Measurements from ENCODE around the gene LMAN1L. TPM values are rescaled to one million over a fixed set of nuclear protein-coding genes. Genes with fewer than 3 reads are reported as not detected.

The LMAN1L gene
- total RNA-seq, 1 donor from 2014 or later, result 0.65 TPM

DNA sequence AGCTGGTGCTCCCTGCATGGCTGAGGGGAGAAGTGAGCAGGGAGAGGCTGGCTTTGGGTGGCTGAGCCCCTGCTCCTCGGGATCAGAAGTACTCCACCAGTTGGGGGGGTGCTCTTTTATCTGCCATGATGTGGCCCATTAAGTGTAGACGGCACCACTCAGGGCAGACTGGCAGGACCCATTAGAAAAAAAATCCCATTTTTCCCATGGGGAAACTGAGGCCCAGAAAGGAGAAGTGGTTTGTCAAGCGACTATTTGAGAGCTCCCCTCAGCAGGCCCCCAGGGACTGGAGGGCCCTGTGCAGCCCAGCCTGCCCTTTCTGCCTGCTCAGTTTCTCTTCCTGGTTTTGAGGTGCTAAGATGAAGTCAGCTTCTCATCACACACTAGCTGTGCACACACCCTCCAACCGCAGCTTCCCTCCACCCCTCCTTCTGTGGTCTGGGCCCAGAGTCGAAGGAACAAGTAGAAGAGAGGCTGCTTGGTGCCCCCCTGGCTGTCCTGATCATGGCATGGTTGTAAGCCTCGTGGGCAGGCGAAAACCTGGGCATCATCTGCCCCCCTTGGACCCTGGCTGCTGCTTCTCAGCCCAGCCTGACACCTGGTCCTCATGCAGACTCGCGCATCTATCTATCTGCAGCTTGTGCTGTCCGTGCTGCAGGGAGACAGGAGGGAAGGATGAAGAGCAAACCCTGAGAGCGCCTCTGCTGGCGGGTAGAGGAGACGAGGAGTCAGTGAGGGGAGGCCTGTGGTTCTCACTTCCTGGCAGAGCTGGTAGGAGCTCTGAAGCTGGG lies 25.2 kb upstream of the LMAN1L start:
- H3K9me3 Mint-ChIP-seq, result no peaks in the 10 kb centered on the region
- no peaks in the 10 kb centered on the region for H3K36me3 Mint-ChIP-seq
- TF ChIP-seq CTCF (IDR thresholded peaks at IDR 0.05; ENCODE audit: unreplicated experiment), result no peak
- H3K27me3 Mint-ChIP-seq (ENCODE audit: low read depth), result no peaks in the 10 kb centered on the region
- peaks cover 44% of the 10 kb centered on the region for H3K4me1 Mint-ChIP-seq
- peak in 1 of 2 experiments; percentile 57 for DNase-seq (ENCODE audit: low spot score in 2 of 2, unreplicated experiment in 2 of 2)
- H3K4me3 Mint-ChIP-seq, result no peak overlapping the region
- H3K27ac Mint-ChIP-seq, result peak overlapping the region; percentile 82

DNA sequence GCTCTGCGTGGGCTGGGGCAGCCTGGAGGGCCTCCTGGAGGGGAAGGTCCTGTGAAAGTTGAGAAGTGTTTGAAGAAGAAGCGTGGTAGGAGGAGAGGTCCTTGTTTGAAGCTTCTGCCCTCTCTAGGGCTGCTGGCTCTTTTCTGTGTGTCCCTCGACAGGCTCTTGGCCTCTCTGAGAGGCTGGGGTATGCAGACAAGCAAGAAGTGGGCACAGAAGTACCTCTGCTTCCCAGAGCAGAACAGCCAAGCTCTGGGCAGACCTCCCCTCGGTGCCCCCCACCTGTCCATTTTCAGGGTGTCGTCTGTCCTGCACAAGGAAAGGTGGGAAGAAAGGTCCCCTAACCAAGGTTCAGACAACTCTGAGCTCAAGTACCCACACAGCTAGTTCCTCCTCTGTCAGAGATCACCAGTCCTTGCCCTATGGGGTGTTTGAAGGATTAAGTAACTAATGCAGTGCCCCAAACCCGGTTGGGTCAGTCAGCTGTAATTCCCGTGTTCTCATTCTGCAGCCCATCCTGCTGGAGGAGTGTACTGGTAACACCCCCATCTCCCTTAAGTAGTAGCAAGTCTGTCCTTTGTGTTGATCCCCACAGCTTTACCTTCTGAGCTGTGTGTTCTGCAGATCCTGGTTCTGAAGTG lies 24.5 kb upstream of the LMAN1L start:
- H3K27ac Mint-ChIP-seq, result peak overlapping the region; percentile 82

GRCh38 chr15:74788683-74789151 lies 23.9 kb upstream of the LMAN1L start:
- no peaks in the 10 kb centered on the region for H3K27me3 Mint-ChIP-seq (ENCODE audit: low read depth)
- H3K9me3 Mint-ChIP-seq, result no peaks in the 10 kb centered on the region
- no peak overlapping the region for H3K4me3 Mint-ChIP-seq
- no peak for TF ChIP-seq CTCF (IDR thresholded peaks at IDR 0.05; ENCODE audit: unreplicated experiment)
- H3K4me1 Mint-ChIP-seq, result peaks cover 33% of the 10 kb centered on the region
- no peak for DNase-seq (ENCODE audit: low spot score in 2 of 2, unreplicated experiment in 2 of 2)
- H3K36me3 Mint-ChIP-seq, result no peaks in the 10 kb centered on the region
- no peak overlapping the region for H3K27ac Mint-ChIP-seq

More for the DNA sequence above, 24.5 kb upstream of the LMAN1L start:
- no peak for DNase-seq (ENCODE audit: low spot score in 2 of 2, unreplicated experiment in 2 of 2)
- Mint-ChIP-seq H3K4me1 (peaks cover 39% of the 10 kb centered on the region), H3K27me3 (ENCODE audit: low read depth) (no peaks in the 10 kb centered on the region), H3K4me3 (no peak overlapping the region), H3K9me3 (no peaks in the 10 kb centered on the region), H3K36me3 (no peaks in the 10 kb centered on the region)
- no peak for TF ChIP-seq CTCF (IDR thresholded peaks at IDR 0.05; ENCODE audit: unreplicated experiment)

- Mint-ChIP-seq H3K4me3 (no peak overlapping the region), H3K36me3 (no peaks in the 10 kb centered on the region), H3K9me3 (no peaks in the 10 kb centered on the region), H3K27ac (no peak overlapping the region), H3K27me3 (ENCODE audit: low read depth) (no peaks in the 10 kb centered on the region), H3K4me1 (peaks cover 30% of the 10 kb centered on the region)
- no peak for TF ChIP-seq CTCF (IDR thresholded peaks at IDR 0.05; ENCODE audit: unreplicated experiment)
- no peak for DNase-seq (ENCODE audit: low spot score in 2 of 2, unreplicated experiment in 2 of 2)
Observed at GRCh38 chr15:74789171-74789631, 23.4 kb upstream of the LMAN1L start.

GRCh38 chr15:74789741-74790079 lies 22.9 kb upstream of the LMAN1L start:
- Mint-ChIP-seq H3K36me3 (no peaks in the 10 kb centered on the region), H3K27me3 (ENCODE audit: low read depth) (no peaks in the 10 kb centered on the region), H3K4me3 (no peak overlapping the region), H3K27ac (no peak overlapping the region), H3K9me3 (no peaks in the 10 kb centered on the region), H3K4me1 (peaks cover 30% of the 10 kb centered on the region)
- DNase-seq (ENCODE audit: low spot score in 2 of 2, unreplicated experiment in 2 of 2), result no peak
- no peak for TF ChIP-seq CTCF (IDR thresholded peaks at IDR 0.05; ENCODE audit: unreplicated experiment)
